SU-DHL-6 (cell line): Measurements from ENCODE around the gene GTF3C1.

Experiments used
- H2AFZ ChIP-seq: fragments of 200-600 bp; sonication (generic); 2 replicates; pipeline ENCODE4 v1.6.1; 2014; ENCODE audit warnings: low read depth, mild to moderate bottlenecking, moderate library complexity, mixed read lengths, antibody characterized with exemption, low read length; ENCODE audit not compliant: severe bottlenecking
- H3F3A ChIP-seq: fragments of 200-600 bp; shearing (Covaris generic); 2 replicates; pipeline ENCODE4 v1.6.0; 2016; ENCODE audit warnings: antibody characterized with exemption, mild to moderate bottlenecking; ENCODE audit not compliant: insufficient read depth
- H3K27ac ChIP-seq: fragments of 200-600 bp; sonication (generic); 2 replicates; pipeline ENCODE4 v1.5.1; 2016; ENCODE audit warnings: low read depth, mild to moderate bottlenecking, low read length, moderate library complexity, mixed read lengths
- H3K27me3 ChIP-seq: fragments of 200-600 bp; sonication (generic), shearing (Covaris generic); 2 replicates; pipeline ENCODE4 v1.6.0; 2014; ENCODE audit warnings: mild to moderate bottlenecking, low read length
- H3K36me3 ChIP-seq: fragments of 200-600 bp; sonication (generic); 2 replicates; pipeline ENCODE4 v1.6.1; 2014; ENCODE audit warnings: mild to moderate bottlenecking, low read length, mixed read lengths
- H3K4me2 ChIP-seq: fragments of 300-600, 200-600 bp; shearing (Covaris generic), sonication (generic); 2 replicates; pipeline ENCODE4 v1.6.0; 2014; ENCODE audit warnings: low read length, low read depth, mild to moderate bottlenecking; ENCODE audit not compliant: poor library complexity, severe bottlenecking
- H3K4me3 ChIP-seq: fragments of 200-600 bp; sonication (generic); 2 replicates; pipeline ENCODE4 v1.5.1; 2014; ENCODE audit warnings: antibody characterized with exemption, low read length, mild to moderate bottlenecking, mixed read lengths; ENCODE audit not compliant: insufficient read depth, poor library complexity, severe bottlenecking
- H3K79me2 ChIP-seq: fragments of 200-600 bp; sonication (generic); 2 replicates; pipeline ENCODE4 v1.6.1; 2014; ENCODE audit warnings: mild to moderate bottlenecking, low read length, moderate library complexity; ENCODE audit not compliant: insufficient read depth
- H3K9ac ChIP-seq: fragments of 200-600 bp; sonication (generic); 2 replicates; pipeline ENCODE4 v1.7.0; 2014; ENCODE audit warnings: mild to moderate bottlenecking, low read length
- H3K9me2 ChIP-seq: fragments of 200-600 bp; sonication (generic); replicated peaks from 2 replicates; pipeline ENCODE4 v1.6.1; 2014; ENCODE audit warnings: low read length; ENCODE audit not compliant: insufficient read depth
- H3K9me3 ChIP-seq: fragments of 200-600 bp; sonication (generic); 2 replicates; pipeline ENCODE4 v1.6.1; 2014; ENCODE audit warnings: low read length, mixed read lengths; ENCODE audit not compliant: insufficient read depth
- H4K20me1 ChIP-seq: fragments of 200-600 bp; sonication (generic); 2 replicates; pipeline ENCODE4 v1.6.1; 2014; ENCODE audit warnings: low read depth, mild to moderate bottlenecking, antibody characterized with exemption, low read length, moderate library complexity, mixed read lengths
- CTCF ChIP-seq: fragments of 200-600 bp; sonication (generic); IDR thresholded peaks from one replicate; pipeline ENCODE4 v1.5.1; 2017; ENCODE audit warnings: antibody characterized with exemption, mild to moderate bottlenecking, low read length, moderate library complexity; ENCODE audit not compliant: insufficient read depth, poor library complexity, severe bottlenecking
- EZH2phosphoT487 ChIP-seq: fragments of 200-600 bp; sonication (generic), shearing (Covaris generic); conservative IDR thresholded peaks from 2 replicates; pipeline ENCODE4 v1.6.1; 2018; ENCODE audit warnings: mild to moderate bottlenecking, antibody characterized with exemption, low read length, moderate library complexity, mixed read lengths

The GTF3C1 gene

GRCh38 chr16:27410761-27411160 lies 139.0 kb downstream of the GTF3C1 start:
- Histone ChIP-seq H3K4me3 (no peak overlapping the region), H3K27me3 (no peaks in the 10 kb centered on the region), H3K79me2 (peaks cover 49% of the 10 kb centered on the region)

More at GRCh38 chr16:27410761-27411160, 139.0 kb downstream of the GTF3C1 start:
- no peak for TF ChIP-seq EZH2phosphoT487
- no peak for TF ChIP-seq CTCF
- Histone ChIP-seq H2AFZ (no peak overlapping the region), H3F3A (peaks cover 8% of the 10 kb centered on the region; the same call in 1 of the 2 replicates), H3K9me2 (no peaks in the 10 kb centered on the region), H3K36me3 (peaks cover 18% of the 10 kb centered on the region), H3K4me2 (no peak overlapping the region), H3K9me3 (no peaks in the 10 kb centered on the region), H3K9ac (no peak overlapping the region), H4K20me1 (no peaks in the 10 kb centered on the region), H3K27ac (no peak overlapping the region)
